GM20000 (cell line): ENCODE measurements around the gene LCMT1.

ENCODE experiments used
- DNase-seq: peaks from one replicate; pipeline ENCODE4 v3.0.0; 2012; ENCODE audit warnings: low spot score
- CTCF ChIP-seq: IDR thresholded peaks from 2 replicates; pipeline ENCODE4 v1.5.1; 2012; ENCODE audit warnings: mild to moderate bottlenecking, control low read depth; ENCODE audit errors: extremely low read depth, missing control alignments

Gene LCMT1

GRCh38 chr16:25066747-25067631 lies 44.6 kb upstream of the LCMT1 start:
- peak; percentile 97 for DNase-seq
- no peak for TF ChIP-seq CTCF

GRCh38 chr16:25073854-25074253 lies 37.7 kb upstream of the LCMT1 start:
- TF ChIP-seq CTCF = no peak
- DNase-seq = no peak

GRCh38 chr16:25078386-25078978 lies 33.1 kb upstream of the LCMT1 start:
- DNase-seq = no peak
- TF ChIP-seq CTCF = no peak

- no peak for TF ChIP-seq CTCF
- DNase-seq = no peak
Observed at GRCh38 chr16:25079637-25080378, 31.7 kb upstream of the LCMT1 start.

- TF ChIP-seq CTCF = no peak
- DNase-seq = no peak
Observed at GRCh38 chr16:25080420-25081131, 31.0 kb upstream of the LCMT1 start.

GRCh38 chr16:25081702-25082101 lies 29.8 kb upstream of the LCMT1 start:
- TF ChIP-seq CTCF = no peak
- no peak for DNase-seq
